Measurements from ENCODE around the gene SLC22A2.

DNA sequence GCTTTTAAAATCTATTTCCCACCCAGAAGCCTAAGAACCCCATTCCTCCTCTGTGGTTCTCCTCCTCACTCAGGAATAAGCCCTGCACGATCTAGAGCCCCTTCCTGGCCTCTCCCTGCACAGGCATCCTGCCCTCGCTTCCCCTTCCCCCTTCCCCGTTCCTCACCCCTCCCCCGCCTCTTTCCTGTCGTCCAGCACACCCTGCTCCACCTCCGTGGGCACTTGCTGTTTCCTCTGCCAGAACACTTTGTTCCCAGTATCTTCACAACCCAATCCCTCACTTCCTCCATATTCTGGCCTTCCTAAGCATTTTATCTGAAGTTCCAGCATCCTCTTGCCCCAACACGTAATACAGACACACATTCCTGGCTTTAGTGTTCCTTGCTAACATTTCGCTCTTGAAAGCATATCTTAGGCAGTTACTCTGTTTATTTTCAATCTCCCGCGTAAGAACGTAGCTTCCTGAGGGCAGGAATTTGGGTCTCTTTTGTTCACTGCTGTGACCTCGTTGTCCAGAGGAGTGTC lies 20.2 kb upstream of the SLC22A2 start:
- TF ChIP-seq, protein P1, sequence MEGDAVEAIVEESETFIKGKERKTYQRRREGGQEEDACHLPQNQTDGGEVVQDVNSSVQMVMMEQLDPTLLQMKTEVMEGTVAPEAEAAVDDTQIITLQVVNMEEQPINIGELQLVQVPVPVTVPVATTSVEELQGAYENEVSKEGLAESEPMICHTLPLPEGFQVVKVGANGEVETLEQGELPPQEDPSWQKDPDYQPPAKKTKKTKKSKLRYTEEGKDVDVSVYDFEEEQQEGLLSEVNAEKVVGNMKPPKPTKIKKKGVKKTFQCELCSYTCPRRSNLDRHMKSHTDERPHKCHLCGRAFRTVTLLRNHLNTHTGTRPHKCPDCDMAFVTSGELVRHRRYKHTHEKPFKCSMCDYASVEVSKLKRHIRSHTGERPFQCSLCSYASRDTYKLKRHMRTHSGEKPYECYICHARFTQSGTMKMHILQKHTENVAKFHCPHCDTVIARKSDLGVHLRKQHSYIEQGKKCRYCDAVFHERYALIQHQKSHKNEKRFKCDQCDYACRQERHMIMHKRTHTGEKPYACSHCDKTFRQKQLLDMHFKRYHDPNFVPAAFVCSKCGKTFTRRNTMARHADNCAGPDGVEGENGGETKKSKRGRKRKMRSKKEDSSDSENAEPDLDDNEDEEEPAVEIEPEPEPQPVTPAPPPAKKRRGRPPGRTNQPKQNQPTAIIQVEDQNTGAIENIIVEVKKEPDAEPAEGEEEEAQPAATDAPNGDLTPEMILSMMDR (IDR thresholded peaks at IDR 0.05; ENCODE audit: poor library complexity) = no peak
- TF ChIP-seq EZH2 (IDR thresholded peaks at IDR 0.05; ENCODE audit: borderline replicate concordance) = no peak
- TF ChIP-seq EZH2phosphoT487 (IDR thresholded peaks at IDR 0.05; ENCODE audit: low read depth, severe bottlenecking, unreplicated experiment) = no peak

Data from hepatocyte (in vitro differentiated cells).